ENCODE measurements around the gene UCK1.

GRCh38 chr9:131578021-131578420, 47.0 kb upstream of the UCK1 start:
- TF ChIP-seq CTCF (IDR thresholded peaks at IDR 0.05; ENCODE audit: low read length) (no peak), EZH2phosphoT487 (IDR thresholded peaks at IDR 0.05; ENCODE audit: low read length) (no peak)

Data from MM.1S (cell line).